Measurements from ENCODE around the gene CEP89. TPM values are rescaled to one million over a fixed set of nuclear protein-coding genes. Genes with fewer than 3 reads are reported as not detected.
"Not testable (repeated sequence)": the region's sequence is repeated elsewhere in the genome, so short reads cannot be mapped to it uniquely, and the experiment has no call there.

The CEP89 gene
- total and polyA plus RNA-seq, 4 donors = 8.7 to 18.7 (median 14.0) TPM

DNA sequence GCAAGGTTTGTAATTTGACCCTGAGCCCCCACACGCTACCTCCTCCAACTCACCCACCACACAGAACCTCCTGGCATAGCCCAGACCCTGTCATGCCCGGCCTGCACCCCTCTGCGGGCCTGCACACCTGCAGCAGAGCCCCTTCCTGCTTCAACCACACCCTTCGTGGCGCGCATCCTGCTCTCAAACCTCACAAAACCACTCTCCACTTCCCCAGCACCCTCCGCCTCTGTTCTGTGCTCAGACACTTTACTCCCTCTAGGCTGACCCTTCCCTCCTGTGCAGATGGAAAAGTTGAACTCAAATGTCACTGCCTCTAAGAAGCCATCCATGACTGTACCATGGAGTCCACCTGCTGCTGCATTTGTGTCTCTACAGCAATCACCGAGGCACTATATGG, 28.8 kb upstream of the CEP89 start:
- WGBS, 2 donors = 68 to 81% methylated on average over 8 of the region's 8 CpGs
- Histone ChIP-seq H3K36me3 (ENCODE audit: control insufficient read depth in 4 of 4, insufficient read depth in 4 of 4, low read length in 4 of 4) (peaks cover 0 to 2% (median 0%) of the 10 kb centered on the region in 4 donors), H3K27ac (ENCODE audit: low read depth in 1 of 2, low read length in 1 of 2) (no peak overlapping the region), H3K9me3 (ENCODE audit: control insufficient read depth in 4 of 4, insufficient read depth in 3 of 4, low read length in 3 of 4) (peaks cover 0 to 2% (median 0%) of the 10 kb centered on the region in 4 donors), H3K9ac (ENCODE audit: insufficient read depth in 1 of 2, low read length in 2 of 2) (no peak overlapping the region), H3K27me3 (ENCODE audit: control insufficient read depth in 3 of 3, insufficient read depth in 3 of 3, low read length in 2 of 3) (no peaks in the 10 kb centered on the region), H3K4me1 (ENCODE audit: control insufficient read depth in 5 of 5, insufficient read depth in 5 of 5, low read length in 5 of 5) (no peaks in the 10 kb centered on the region), H3K4me3 (no peak overlapping the region)
- TF ChIP-seq, protein P1, sequence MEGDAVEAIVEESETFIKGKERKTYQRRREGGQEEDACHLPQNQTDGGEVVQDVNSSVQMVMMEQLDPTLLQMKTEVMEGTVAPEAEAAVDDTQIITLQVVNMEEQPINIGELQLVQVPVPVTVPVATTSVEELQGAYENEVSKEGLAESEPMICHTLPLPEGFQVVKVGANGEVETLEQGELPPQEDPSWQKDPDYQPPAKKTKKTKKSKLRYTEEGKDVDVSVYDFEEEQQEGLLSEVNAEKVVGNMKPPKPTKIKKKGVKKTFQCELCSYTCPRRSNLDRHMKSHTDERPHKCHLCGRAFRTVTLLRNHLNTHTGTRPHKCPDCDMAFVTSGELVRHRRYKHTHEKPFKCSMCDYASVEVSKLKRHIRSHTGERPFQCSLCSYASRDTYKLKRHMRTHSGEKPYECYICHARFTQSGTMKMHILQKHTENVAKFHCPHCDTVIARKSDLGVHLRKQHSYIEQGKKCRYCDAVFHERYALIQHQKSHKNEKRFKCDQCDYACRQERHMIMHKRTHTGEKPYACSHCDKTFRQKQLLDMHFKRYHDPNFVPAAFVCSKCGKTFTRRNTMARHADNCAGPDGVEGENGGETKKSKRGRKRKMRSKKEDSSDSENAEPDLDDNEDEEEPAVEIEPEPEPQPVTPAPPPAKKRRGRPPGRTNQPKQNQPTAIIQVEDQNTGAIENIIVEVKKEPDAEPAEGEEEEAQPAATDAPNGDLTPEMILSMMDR (IDR thresholded peaks at IDR 0.05; ENCODE audit: control extremely low read depth, extremely low read depth) = no peak
- DNase-seq = no peak
- ATAC-seq (ENCODE audit: insufficient read depth, low FRiP score) = no peak

DNA sequence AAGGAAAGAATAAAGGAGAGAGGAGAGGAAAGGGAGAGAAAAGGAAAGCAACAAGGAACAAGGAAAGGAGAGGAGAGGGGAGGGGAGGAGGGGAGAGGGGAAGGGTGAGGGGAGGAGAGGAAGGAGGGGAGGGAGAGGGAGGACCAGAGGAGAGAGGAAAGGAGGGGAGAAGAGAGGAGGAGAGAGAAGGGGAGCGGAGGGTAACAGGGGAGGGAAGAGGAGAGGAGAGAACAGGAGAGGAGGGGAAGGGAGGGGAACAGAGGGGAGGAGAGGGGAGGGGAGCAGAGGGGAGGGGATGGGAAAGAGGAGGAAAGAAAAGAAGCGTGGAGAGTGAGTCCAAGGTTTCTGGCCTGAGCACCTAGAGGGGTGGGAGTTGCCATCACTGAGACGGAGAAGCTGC, 27.0 kb upstream of the CEP89 start:
- peaks cover 0 to 2% (median 0%) of the 10 kb centered on the region in 4 donors for H3K36me3 ChIP-seq (ENCODE audit: control insufficient read depth in 4 of 4, insufficient read depth in 4 of 4, low read length in 4 of 4)
- H3K27ac ChIP-seq (ENCODE audit: low read depth in 1 of 2, low read length in 1 of 2) = no peak overlapping the region
- H3K4me3 ChIP-seq = no peak overlapping the region
- DNase-seq = no peak
- H3K4me1 ChIP-seq (ENCODE audit: control insufficient read depth in 5 of 5, insufficient read depth in 5 of 5, low read length in 5 of 5) = no peaks in the 10 kb centered on the region
- H3K9me3 ChIP-seq (ENCODE audit: control insufficient read depth in 4 of 4, insufficient read depth in 3 of 4, low read length in 3 of 4) = peaks cover 0 to 2% (median 0%) of the 10 kb centered on the region in 4 donors
- ATAC-seq (ENCODE audit: insufficient read depth, low FRiP score) = no peak
- no peaks in the 10 kb centered on the region for H3K27me3 ChIP-seq (ENCODE audit: control insufficient read depth in 3 of 3, insufficient read depth in 3 of 3, low read length in 2 of 3)
- H3K9ac ChIP-seq (ENCODE audit: insufficient read depth in 1 of 2, low read length in 2 of 2) = no peak overlapping the region
- TF ChIP-seq, protein P1 (IDR thresholded peaks at IDR 0.05; ENCODE audit: control extremely low read depth, extremely low read depth) = no peak
- WGBS, 2 donors = 74 to 84% methylated on average over 3 of the region's 3 CpGs

DNA sequence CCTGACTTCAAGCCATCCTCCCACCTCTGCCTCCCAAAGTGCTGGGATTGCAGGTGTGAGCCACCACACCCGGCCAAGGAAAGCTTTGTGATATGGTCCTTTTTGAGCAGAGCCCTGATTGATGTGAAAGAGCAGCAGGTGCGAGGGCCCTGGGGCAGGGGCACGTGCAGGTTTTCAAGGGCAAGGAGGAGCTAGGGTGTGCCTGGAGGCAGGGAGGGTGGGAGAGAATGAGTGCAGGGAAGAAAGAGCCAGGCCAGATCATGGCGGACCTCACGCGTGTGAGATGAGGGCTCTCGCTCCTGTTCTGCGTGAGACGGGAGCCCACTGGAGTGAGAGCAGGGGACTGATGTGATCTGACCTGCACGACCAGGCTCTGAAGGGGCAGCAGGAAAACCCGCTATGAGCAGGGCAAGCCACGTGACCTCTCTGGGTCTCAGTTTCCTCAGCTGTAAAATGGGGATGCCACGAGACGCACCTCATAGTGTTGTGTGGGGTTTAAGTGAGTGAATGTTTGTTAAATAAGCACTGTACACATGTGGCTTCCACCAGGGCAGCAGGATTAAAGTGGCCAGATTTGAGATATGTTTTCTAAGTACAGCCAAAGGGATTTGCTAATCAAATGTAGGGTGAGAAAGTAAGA, 26.1 kb upstream of the CEP89 start:
- TF ChIP-seq, protein P1 (IDR thresholded peaks at IDR 0.05; ENCODE audit: control extremely low read depth, extremely low read depth) = no peak
- Histone ChIP-seq H3K4me1 (ENCODE audit: control insufficient read depth in 5 of 5, insufficient read depth in 5 of 5, low read length in 5 of 5) (no peaks in the 10 kb centered on the region), H3K27me3 (ENCODE audit: control insufficient read depth in 3 of 3, insufficient read depth in 3 of 3, low read length in 2 of 3) (no peaks in the 10 kb centered on the region), H3K27ac (ENCODE audit: low read depth in 1 of 2, low read length in 1 of 2) (no peak overlapping the region), H3K9ac (ENCODE audit: insufficient read depth in 1 of 2, low read length in 2 of 2) (no peak overlapping the region), H3K4me3 (no peak overlapping the region), H3K9me3 (ENCODE audit: control insufficient read depth in 4 of 4, insufficient read depth in 3 of 4, low read length in 3 of 4) (peaks cover 0 to 2% (median 0%) of the 10 kb centered on the region in 4 donors), H3K36me3 (ENCODE audit: control insufficient read depth in 4 of 4, insufficient read depth in 4 of 4, low read length in 4 of 4) (peaks cover 0 to 2% (median 0%) of the 10 kb centered on the region in 4 donors)
- WGBS, 2 donors = 86 to 94% methylated on average over 14 of the region's 14 CpGs
- DNase-seq (no peak), ATAC-seq (ENCODE audit: insufficient read depth, low FRiP score) (no peak)

GRCh38 chr19:32997061-32997464, 25.3 kb upstream of the CEP89 start:
- ATAC-seq (ENCODE audit: insufficient read depth, low FRiP score); DNase-seq; H3K9me3 ChIP-seq (ENCODE audit: control insufficient read depth in 4 of 4, insufficient read depth in 3 of 4, low read length in 3 of 4); H3K9ac ChIP-seq (ENCODE audit: insufficient read depth in 1 of 2, low read length in 2 of 2); H3K27me3 ChIP-seq (ENCODE audit: control insufficient read depth in 3 of 3, insufficient read depth in 3 of 3, low read length in 2 of 3); H3K4me1 ChIP-seq (ENCODE audit: control insufficient read depth in 5 of 5, insufficient read depth in 5 of 5, low read length in 5 of 5); H3K4me3 ChIP-seq; H3K27ac ChIP-seq (ENCODE audit: low read depth in 1 of 2, low read length in 1 of 2); H3K36me3 ChIP-seq (ENCODE audit: control insufficient read depth in 4 of 4, insufficient read depth in 4 of 4, low read length in 4 of 4): not testable (repeated sequence)
- WGBS, 2 donors = 66 to 74% methylated on average over 7 of the region's 7 CpGs

- not testable (repeated sequence) for H3K4me1 ChIP-seq (ENCODE audit: control insufficient read depth in 5 of 5, insufficient read depth in 5 of 5, low read length in 5 of 5); DNase-seq; H3K9me3 ChIP-seq (ENCODE audit: control insufficient read depth in 4 of 4, insufficient read depth in 3 of 4, low read length in 3 of 4); H3K9ac ChIP-seq (ENCODE audit: insufficient read depth in 1 of 2, low read length in 2 of 2); H3K27ac ChIP-seq (ENCODE audit: low read depth in 1 of 2, low read length in 1 of 2); H3K27me3 ChIP-seq (ENCODE audit: control insufficient read depth in 3 of 3, insufficient read depth in 3 of 3, low read length in 2 of 3); H3K36me3 ChIP-seq (ENCODE audit: control insufficient read depth in 4 of 4, insufficient read depth in 4 of 4, low read length in 4 of 4); H3K4me3 ChIP-seq; ATAC-seq (ENCODE audit: insufficient read depth, low FRiP score)
- WGBS, 2 donors = 91 to 92% methylated on average over 17 of the region's 17 CpGs
Observed at GRCh38 chr19:32995966-32996365, 24.2 kb upstream of the CEP89 start.

Measured in lung (tissue), 12 donors.